GM19468 (cell line): ENCODE measurements around the gene ZNF282.

Experiments used
- ATAC-seq: cut with Tn5 transposase; IDR thresholded peaks from one replicate; pipeline ENCODE4 v1.9.1; 2021; ENCODE audit warnings: mild to moderate bottlenecking, moderate library complexity, moderate number of reproducible peaks; ENCODE audit not compliant: unreplicated experiment; ENCODE audit errors: extremely low read depth

The ZNF282 gene

DNA sequence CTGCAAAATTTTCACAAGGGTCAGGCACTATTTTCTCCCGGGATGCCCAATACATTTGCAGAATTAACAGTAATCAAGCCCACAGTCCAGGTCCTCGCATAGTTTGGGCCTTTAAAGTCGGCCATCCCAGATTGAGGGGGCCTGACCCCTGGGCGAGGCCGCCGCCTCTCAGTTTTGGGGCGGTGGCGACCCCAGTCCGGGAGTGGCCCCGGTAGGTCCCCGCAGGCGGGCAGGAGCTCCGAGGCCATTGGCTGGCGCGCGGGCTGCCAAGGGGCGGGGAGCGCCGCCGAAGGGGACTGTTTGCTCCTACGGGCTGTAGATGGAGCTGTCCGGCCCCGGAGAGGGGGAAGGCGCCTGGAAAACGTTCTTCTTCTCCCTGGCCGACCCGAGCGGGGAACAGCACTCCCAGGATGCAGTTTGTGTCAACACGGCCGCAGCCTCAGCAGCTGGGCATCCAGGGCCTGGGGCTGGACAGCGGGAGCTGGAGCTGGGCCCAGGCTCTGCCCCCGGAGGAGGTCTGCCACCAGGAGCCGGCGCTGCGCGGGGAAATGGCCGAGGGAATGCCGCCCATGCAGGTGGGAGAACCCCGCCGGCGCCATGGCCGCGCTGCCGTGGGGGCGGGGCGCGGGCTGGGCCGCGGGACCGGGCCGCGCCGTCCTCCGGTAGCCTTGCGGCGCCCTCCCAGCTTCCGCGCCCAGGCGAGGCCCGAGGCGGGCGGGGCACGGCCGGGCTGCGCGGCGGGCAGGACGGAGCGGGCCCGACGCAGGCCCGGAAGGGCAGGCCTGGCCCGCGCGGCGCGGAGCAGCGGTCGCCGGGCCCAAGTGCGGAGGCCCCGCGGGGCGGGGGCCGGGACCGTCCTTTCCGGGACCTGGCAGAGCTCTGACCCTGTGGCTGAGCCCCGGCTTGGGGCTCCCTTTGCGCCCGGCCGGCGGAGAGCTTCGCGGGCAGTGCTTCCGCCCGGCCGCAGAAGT, at the start of gene ZNF282:
Gene ZNF282 (plus strand): TSS at position 367 of the 971 bp plus-strand sequence. CDS start 44 bp downstream, at position 411.
- ATAC-seq = peak; percentile 78

DNA sequence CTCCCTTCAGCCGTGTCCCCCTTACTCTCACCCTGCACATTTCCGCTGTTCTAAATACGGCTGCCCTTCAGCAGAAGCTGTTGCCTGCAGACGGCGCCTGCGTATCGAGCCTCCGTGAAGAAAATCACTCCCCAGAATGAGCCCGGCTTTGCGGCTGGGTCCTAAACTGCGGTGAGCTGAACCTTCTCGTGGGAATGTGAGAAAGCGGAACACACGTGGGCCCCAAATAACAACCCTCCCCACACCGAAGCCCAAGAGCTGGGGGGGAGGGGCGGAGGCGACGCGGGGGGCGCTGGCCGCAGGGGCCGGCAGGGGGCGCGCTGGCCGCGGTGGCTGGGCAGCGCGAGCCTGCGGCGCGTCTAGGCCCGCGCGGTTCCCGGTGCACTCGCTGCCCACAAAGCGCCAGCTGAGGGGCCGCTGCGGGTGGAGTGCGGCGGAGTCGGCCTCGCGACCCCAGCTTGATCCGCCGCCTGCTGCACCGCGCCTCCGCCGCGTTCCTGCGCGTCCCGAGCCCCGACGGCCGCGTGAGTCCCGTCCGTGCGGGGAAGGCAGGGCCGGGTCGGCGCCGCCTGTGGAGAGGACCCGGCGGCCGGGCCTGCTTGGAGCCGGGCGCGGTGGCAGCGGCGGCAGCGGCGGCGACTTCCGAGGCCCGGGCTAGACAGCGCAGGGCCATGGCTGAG, 48.1 kb upstream of the ZNF282 start, which contains the start of gene ZNF398:
Gene ZNF398 (plus strand): TSS at position 382 of the 680 bp plus-strand sequence. CDS start 290 bp downstream, at position 672.
- peak; percentile 48 for ATAC-seq

GRCh38 chr7:149147752-149148653, 47.3 kb upstream of the ZNF282 start:
- peak; percentile 13 for ATAC-seq

DNA sequence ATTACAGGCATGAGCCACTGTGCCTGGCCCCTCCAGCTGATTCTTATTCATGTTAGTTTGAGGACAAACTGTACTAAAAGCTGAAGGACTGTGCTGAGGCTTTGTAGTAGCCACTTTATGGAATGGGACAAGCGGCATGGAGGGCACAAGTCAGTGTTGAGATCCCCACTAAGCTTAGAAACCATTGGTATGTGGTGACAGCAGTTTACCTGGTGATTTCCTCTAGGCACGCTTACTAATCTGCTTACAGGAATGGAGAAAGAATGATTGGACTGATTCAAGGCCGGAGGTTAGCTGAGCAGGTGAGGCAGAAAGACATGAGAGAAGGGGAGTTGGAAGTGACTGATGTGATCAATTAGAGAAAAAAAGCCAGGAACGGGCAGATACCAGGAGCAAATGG, 44.4 kb upstream of the ZNF282 start:
- no peak for ATAC-seq

DNA sequence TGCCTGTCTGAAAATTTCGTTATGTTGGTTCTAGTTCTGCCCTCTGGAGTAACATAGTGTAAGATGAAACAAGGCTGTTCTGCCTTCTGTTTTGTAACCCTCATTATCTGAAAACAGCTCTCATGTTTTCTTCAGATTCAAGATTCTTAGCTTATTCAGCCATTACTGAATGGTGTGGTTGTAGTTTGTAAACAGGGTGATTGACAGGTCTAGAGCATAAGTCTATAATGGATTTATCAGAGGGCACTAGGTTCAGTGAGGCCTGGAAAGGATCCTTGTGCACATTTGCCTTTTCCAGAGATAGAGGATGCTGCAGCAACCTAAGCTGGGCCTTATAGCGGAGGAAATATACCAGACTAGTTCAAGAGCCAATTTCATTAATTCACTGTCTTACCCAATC, 42.0 kb upstream of the ZNF282 start:
- no peak for ATAC-seq

DNA sequence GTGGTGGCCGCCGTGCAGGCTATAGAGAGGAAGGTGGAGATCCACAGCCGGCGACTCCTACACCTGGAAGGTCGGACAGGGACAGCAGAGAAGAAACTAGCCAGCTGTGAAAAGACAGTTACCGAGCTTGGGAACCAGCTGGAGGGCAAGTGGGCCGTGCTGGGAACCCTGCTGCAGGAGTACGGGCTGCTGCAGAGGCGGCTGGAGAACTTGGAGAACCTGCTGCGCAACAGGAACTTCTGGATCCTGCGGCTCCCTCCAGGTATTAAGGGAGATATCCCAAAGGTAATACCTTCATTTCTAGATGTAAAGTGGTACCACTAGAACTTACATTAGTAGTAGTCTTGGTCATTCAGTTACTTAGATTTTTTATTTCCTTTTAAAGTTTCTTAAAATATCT, 41.3 kb upstream of the ZNF282 start:
- no peak for ATAC-seq

- no peak for ATAC-seq
These were observed 38.4 kb upstream of the ZNF282 start for GRCh38 chr7:149156898-149157297.

- ATAC-seq = no peak
These were observed 34.0 kb upstream of the ZNF282 start for GRCh38 chr7:149161241-149161848.

DNA sequence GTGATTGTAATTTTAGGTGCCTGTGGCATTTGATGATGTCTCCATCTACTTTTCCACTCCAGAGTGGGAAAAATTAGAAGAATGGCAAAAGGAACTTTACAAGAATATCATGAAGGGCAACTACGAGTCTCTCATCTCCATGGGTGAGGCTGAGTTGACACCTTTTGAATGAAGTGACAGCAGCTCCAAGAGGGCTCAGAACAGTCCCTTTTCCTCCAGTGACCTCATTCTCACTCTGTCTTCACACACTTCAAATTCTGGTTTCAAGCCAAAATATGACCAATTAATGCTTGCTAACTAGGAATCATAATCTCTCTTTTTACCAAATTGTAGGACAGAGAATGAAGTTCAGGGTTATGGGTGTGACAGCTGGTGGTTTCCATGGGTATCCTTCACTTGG, 29.2 kb upstream of the ZNF282 start:
- no peak for ATAC-seq

DNA sequence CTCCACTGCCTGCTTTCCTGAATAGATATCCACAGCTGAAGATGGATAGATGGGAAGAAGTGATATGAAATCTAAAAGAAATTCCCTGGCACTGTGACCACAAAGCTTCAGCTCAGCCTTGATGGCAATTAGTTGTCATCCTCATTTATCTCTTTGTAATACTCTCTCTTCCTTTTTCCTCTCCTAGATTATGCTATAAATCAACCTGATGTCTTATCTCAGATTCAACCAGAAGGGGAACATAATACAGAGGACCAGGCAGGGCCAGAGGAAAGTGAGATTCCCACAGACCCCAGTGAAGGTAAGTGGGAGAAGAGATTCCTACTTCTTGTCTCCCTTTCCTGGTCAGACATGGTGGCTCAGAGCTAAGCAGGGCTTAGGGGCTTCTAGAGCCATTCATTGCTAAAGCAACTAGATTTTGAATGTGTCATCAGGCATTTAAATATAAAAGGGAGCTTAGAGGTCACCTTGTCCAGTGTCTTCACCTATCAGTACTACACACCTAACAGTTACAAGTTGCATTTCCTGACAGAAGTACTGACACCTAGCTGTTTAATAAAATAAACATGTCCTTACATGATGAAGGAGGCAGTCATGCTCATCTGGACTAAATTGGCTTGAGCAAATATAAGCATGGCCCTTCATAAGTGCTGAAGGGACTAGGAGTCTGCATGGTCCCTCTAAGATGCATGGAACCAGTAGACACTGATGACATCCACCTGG, 28.6 kb upstream of the ZNF282 start:
- no peak for ATAC-seq

- ATAC-seq = no peak
These were observed 23.3 kb upstream of the ZNF282 start for GRCh38 chr7:149171892-149172533.

GRCh38 chr7:149172534-149172920, 22.8 kb upstream of the ZNF282 start:
- no peak for ATAC-seq

GRCh38 chr7:149175150-149175549, 20.2 kb upstream of the ZNF282 start:
- no peak for ATAC-seq

DNA sequence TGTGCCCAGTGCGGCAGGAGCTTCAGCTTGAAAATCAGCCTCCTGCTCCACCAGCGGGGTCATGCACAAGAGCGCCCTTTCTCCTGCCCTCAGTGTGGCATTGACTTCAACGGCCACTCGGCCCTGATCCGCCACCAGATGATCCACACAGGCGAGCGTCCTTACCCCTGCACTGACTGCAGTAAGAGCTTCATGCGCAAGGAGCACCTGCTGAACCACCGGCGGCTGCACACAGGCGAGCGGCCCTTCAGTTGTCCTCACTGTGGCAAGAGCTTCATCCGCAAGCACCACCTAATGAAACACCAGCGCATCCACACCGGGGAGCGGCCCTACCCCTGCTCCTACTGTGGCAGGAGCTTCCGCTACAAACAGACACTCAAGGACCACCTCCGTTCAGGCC, 16.1 kb upstream of the ZNF282 start:
- no peak for ATAC-seq

DNA sequence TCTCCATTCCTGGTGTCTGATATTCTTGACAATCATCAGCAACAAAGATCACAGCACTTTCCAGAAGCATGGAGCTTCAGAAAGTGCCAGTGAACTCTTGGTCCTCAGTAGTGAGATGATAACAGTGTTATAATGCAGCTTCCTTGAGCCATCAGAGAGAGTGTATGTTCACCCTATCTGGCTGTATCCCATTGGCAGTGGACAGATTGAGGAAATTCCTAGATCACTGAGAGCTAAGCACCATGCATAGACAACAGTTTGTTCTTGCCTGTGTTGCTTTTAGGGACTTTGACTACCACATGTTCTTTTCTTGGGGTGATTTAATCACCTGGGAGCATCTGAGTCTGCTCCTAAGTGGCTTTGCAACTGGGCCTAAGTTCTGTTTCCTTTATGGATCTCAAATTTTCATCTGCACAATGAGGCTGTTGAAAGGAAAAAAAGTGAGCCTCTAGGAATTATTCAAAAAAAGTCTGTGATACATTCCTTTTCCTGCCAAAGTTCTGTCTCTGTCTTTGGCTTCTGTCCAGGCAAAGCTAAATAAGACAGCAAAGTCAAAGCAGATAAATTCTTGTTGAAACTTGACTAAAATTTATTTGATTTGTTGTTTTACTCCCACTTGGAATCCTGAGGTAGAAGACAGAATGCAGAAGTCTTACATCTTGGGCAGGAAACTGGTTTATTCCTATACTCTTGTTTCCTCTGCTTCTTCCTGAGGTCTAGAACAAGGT, 14.5 kb upstream of the ZNF282 start:
- ATAC-seq = no peak

DNA sequence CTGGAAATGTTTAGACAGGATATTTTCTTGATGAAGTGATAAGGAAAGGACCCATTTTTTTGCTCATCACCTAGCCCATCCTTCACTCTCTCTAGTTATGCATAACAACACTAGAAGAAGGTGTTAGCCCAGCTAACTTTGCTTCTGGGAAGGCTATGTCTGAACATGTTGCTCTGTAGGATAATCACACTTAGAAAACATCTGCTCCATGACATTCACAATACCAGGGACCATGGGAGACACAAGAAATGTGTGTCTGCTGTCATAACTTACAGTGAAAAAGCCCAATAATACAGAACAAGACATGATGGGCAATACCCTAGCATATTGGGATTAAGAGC, 13.9 kb upstream of the ZNF282 start:
- no peak for ATAC-seq

- no peak for ATAC-seq
These were observed 11.1 kb upstream of the ZNF282 start for GRCh38 chr7:149184274-149184673.

GRCh38 chr7:149188213-149188612, 7.1 kb upstream of the ZNF282 start:
- no peak for ATAC-seq
